IgD-negative memory B cell (primary cell): Measurements from ENCODE around the gene FBXL14. TPM values are rescaled to one million over a fixed set of nuclear protein-coding genes. Genes with fewer than 3 reads are reported as not detected.

Experiments used
- H3K27ac Mint-ChIP-seq, 3 donors: one replicate each; pipeline ENCODE4 v1.8.0; 2020 to 2022; ENCODE audit warnings: mild to moderate bottlenecking in 3 of 3, mixed read lengths in 3 of 3, moderate library complexity in 1 of 3
- H3K27me3 Mint-ChIP-seq: one replicate; pipeline ENCODE4 v1.8.0; 2021; ENCODE audit warnings: mixed read lengths
- H3K36me3 Mint-ChIP-seq: one replicate; pipeline ENCODE4 v1.8.0; 2020; ENCODE audit warnings: mild to moderate bottlenecking, mixed read lengths
- H3K4me1 Mint-ChIP-seq, 3 donors: one replicate each; pipeline ENCODE4 v1.8.0; 2020 to 2022; ENCODE audit warnings: mixed read lengths in 3 of 3, mild to moderate bottlenecking in 1 of 3
- H3K4me3 Mint-ChIP-seq, 4 donors: one replicate each; pipeline ENCODE4 v1.8.0; 2020 to 2022; ENCODE audit warnings: mild to moderate bottlenecking in 4 of 4, mixed read lengths in 4 of 4, moderate library complexity in 3 of 4
- H3K9me3 Mint-ChIP-seq, 3 donors: one replicate each; pipeline ENCODE4 v1.8.0; 2020 to 2021; ENCODE audit warnings: mixed read lengths in 3 of 3, mild to moderate bottlenecking in 1 of 3
- polyA plus RNA-seq: library from polyadenylated mRNA; unstranded; fragments of 300-500 nt; fragmentation: Illumina TruSeq; gene quantifications from one replicate; pipeline ENCODE4 v1.2.3, GENCODE V29; 2021

Gene FBXL14
- polyA plus RNA-seq, 1 donor from 2014 or later: 20.5 TPM

- H3K36me3 Mint-ChIP-seq: peaks cover 1% of the 10 kb centered on the region
- no peaks in the 10 kb centered on the region for H3K27me3 Mint-ChIP-seq
- no peak overlapping the region for H3K27ac Mint-ChIP-seq
- no peak overlapping the region for H3K4me3 Mint-ChIP-seq
- peaks cover 7 to 9% (median 9%) of the 10 kb centered on the region in 3 donors for H3K4me1 Mint-ChIP-seq
- peaks cover 0 to 4% (median 2%) of the 10 kb centered on the region in 3 donors for H3K9me3 Mint-ChIP-seq
Observed at GRCh38 chr12:1553536-1553935, 40.8 kb downstream of the FBXL14 start.

GRCh38 chr12:1552911-1553491 lies 41.4 kb downstream of the FBXL14 start:
- Mint-ChIP-seq H3K9me3 (peaks cover 0 to 4% (median 2%) of the 10 kb centered on the region in 3 donors), H3K27ac (no peak overlapping the region), H3K36me3 (peaks cover 1% of the 10 kb centered on the region), H3K4me3 (no peak overlapping the region), H3K4me1 (peaks cover 7 to 9% (median 9%) of the 10 kb centered on the region in 3 donors), H3K27me3 (no peaks in the 10 kb centered on the region)

- Mint-ChIP-seq H3K27ac (no peak overlapping the region), H3K4me1 (peaks cover 7 to 16% (median 9%) of the 10 kb centered on the region in 3 donors), H3K36me3 (peaks cover 1% of the 10 kb centered on the region), H3K4me3 (no peak overlapping the region), H3K27me3 (no peaks in the 10 kb centered on the region), H3K9me3 (peaks cover 0 to 4% (median 0%) of the 10 kb centered on the region in 3 donors)
Observed at GRCh38 chr12:1552171-1552570, 42.2 kb downstream of the FBXL14 start.

DNA sequence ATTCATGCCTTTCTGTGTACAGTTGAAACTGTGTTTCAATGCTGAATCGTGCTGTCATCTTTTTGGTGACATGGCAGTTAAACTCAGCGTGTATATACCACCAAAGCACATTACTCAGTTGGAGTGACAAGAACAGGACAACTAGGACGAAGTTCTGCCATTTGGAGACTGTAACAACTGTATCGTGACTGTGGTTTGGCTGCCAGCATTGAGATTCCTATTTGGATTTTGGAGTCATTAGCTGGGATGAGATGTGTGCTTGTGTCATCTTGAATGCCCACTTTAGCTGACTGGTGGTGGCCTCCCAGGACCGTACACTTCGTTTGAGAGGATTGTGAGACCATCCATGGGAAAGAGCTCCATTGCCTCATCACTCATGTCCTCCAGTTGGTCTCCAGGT lies 42.9 kb downstream of the FBXL14 start:
- no peaks in the 10 kb centered on the region for H3K27me3 Mint-ChIP-seq
- no peak overlapping the region for H3K4me3 Mint-ChIP-seq
- peaks cover 7 to 16% (median 9%) of the 10 kb centered on the region in 3 donors for H3K4me1 Mint-ChIP-seq
- H3K9me3 Mint-ChIP-seq: peaks cover 0 to 4% (median 0%) of the 10 kb centered on the region in 3 donors
- H3K36me3 Mint-ChIP-seq: peaks cover 1% of the 10 kb centered on the region
- no peak overlapping the region for H3K27ac Mint-ChIP-seq

- H3K9me3 Mint-ChIP-seq: peaks cover 0 to 7% (median 0%) of the 10 kb centered on the region in 3 donors
- H3K4me1 Mint-ChIP-seq: peaks cover 0 to 10% (median 0%) of the 10 kb centered on the region in 3 donors
- H3K27ac Mint-ChIP-seq: no peak overlapping the region
- no peaks in the 10 kb centered on the region for H3K36me3 Mint-ChIP-seq
- no peak overlapping the region for H3K4me3 Mint-ChIP-seq
- H3K27me3 Mint-ChIP-seq: peaks cover 5% of the 10 kb centered on the region
Observed at GRCh38 chr12:1546931-1547640, 47.3 kb downstream of the FBXL14 start.

DNA sequence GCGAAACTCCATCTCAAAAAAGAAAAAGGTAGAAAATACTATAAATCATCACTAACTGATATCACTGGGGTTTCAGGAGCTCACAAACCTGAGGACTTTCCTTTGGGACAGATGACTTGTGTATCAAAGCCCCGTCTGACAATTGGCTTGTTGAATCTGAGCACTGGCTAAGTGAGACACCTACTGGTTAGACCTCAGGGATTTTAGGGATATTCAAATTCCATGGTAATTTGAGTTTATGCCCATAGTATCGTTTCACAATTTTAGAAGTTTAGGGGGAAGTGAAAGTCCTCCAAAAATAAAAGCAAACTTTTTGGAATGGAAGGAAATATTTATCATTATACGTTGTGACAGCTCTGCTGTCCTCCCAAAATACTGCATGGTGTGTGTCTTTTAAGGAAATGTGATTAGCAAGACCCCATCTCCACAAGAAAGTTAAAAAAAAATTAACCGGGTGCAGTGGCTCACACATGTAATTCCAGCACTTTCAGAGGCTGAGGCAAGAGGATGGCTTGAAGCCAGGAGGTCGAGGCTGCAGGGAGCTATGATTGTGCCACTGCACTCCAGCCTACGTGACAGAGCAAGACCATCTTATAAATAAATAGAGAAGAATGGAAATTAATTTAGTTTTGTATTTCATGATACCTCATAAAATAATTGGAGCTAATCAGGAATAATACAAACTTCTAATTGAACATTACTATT lies 49.2 kb downstream of the FBXL14 start:
- Mint-ChIP-seq H3K27ac (no peak overlapping the region), H3K4me1 (peaks cover 0 to 10% (median 0%) of the 10 kb centered on the region in 3 donors), H3K9me3 (peaks cover 0 to 4% (median 0%) of the 10 kb centered on the region in 3 donors), H3K27me3 (peaks cover 7% of the 10 kb centered on the region), H3K36me3 (no peaks in the 10 kb centered on the region), H3K4me3 (no peak overlapping the region)

DNA sequence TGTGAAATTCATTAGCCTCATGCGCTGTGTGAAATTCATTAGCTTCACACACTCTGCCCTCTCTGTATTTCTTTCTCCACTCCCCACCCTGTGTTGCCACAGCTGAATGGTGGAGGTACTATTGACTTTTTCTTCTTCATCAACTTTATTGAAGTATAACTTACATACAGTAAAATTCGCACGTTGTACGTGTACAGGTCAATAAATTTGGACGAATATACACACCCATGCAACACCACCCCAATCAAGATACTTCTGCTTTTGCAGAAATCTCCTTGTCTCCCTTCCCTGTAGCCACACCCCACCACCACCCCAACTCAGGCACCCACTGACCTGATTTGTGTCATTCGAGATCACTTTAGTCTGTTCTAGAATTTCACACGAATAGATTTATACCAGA lies 51.8 kb downstream of the FBXL14 start:
- Mint-ChIP-seq H3K9me3 (peaks cover 0 to 4% (median 1%) of the 10 kb centered on the region in 3 donors), H3K4me3 (no peak overlapping the region), H3K27ac (no peak overlapping the region), H3K36me3 (no peaks in the 10 kb centered on the region), H3K27me3 (peaks cover 16% of the 10 kb centered on the region), H3K4me1 (peaks cover 0 to 8% (median 0%) of the 10 kb centered on the region in 3 donors)

GRCh38 chr12:1540690-1541089 lies 53.7 kb downstream of the FBXL14 start:
- peaks cover 0 to 4% (median 0%) of the 10 kb centered on the region in 3 donors for H3K4me1 Mint-ChIP-seq
- no peaks in the 10 kb centered on the region for H3K36me3 Mint-ChIP-seq
- H3K4me3 Mint-ChIP-seq: no peak overlapping the region
- H3K27ac Mint-ChIP-seq: no peak overlapping the region
- peaks cover 17% of the 10 kb centered on the region for H3K27me3 Mint-ChIP-seq
- H3K9me3 Mint-ChIP-seq: peaks cover 0 to 4% (median 1%) of the 10 kb centered on the region in 3 donors

DNA sequence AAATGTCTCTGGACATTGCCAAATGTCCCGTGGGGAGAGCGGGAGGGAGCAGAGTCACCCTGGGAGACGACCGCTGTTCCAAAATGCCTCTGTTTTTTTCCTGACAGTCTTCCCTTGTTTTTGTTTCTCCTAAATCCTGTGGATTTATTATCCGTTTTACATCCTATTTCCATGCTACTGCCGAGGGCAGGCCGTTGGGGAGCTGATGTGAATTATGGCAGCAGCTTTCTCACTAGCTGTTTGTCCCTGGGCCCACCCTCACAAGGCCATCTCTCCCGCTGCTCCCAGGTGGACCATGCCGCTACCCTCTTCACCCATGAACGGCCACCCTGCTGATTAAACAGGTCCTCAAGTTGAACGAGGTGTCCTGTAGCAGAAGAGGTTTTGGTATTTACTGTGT lies 55.2 kb downstream of the FBXL14 start:
- Mint-ChIP-seq H3K27ac (no peak overlapping the region), H3K9me3 (peaks cover 0 to 4% (median 1%) of the 10 kb centered on the region in 3 donors), H3K4me3 (no peak overlapping the region), H3K4me1 (peaks cover 0 to 2% (median 0%) of the 10 kb centered on the region in 3 donors), H3K36me3 (no peaks in the 10 kb centered on the region), H3K27me3 (peaks cover 19% of the 10 kb centered on the region)

DNA sequence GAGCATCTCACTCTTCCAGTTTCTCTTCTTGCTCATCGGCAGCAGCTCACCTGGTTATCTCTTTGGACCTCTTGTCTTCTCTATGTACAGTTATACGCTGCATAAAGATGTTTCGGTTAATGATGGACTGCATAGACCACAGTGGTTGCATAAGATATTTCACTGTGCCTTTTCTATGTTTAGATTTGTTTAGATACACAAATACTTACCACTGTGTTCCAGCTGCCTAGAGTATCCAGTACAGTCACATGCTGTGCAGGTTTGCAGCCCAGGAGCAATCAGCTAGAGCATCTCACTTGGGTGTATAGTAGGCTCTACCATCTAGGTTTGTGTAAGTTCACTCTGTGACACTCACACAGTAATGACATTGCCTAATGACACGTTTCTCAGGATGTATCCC lies 57.6 kb downstream of the FBXL14 start:
- H3K9me3 Mint-ChIP-seq: peaks cover 0 to 1% (median 0%) of the 10 kb centered on the region in 3 donors
- no peak overlapping the region for H3K4me3 Mint-ChIP-seq
- H3K36me3 Mint-ChIP-seq: no peaks in the 10 kb centered on the region
- peaks cover 20 to 23% (median 21%) of the 10 kb centered on the region in 3 donors for H3K4me1 Mint-ChIP-seq
- no peak overlapping the region for H3K27ac Mint-ChIP-seq
- H3K27me3 Mint-ChIP-seq: peaks cover 41% of the 10 kb centered on the region

DNA sequence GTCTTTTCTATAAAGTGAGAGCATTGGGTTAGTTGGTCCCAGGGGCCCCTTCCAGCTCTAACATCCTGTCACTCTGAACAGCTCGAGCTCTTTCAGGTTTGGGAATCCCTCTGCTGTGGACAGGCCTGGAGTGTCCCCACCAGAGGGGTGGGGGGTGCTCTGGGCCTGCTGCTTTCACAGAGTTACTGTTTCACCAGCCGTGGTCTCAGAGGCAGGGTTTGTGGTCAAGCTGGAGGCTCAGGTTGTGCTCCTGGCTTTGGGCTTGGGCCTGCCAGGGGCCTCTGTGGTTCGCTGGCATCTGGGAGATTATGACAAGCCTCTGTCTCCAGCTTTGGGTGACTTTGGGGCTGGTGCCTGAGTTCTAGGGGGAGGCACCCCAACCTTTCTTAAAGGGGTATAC lies 59.6 kb downstream of the FBXL14 start:
- H3K27me3 Mint-ChIP-seq: peaks cover 46% of the 10 kb centered on the region
- no peak overlapping the region for H3K4me3 Mint-ChIP-seq
- H3K4me1 Mint-ChIP-seq: peaks cover 20 to 23% (median 21%) of the 10 kb centered on the region in 3 donors
- H3K9me3 Mint-ChIP-seq: peaks cover 0 to 1% (median 0%) of the 10 kb centered on the region in 3 donors
- no peaks in the 10 kb centered on the region for H3K36me3 Mint-ChIP-seq
- H3K27ac Mint-ChIP-seq: no peak overlapping the region

GRCh38 chr12:1533602-1534304 lies 60.6 kb downstream of the FBXL14 start:
- H3K27me3 Mint-ChIP-seq: peaks cover 50% of the 10 kb centered on the region
- peak overlapping the region; percentile 82 to 95 (median 93) for H3K4me3 Mint-ChIP-seq
- H3K36me3 Mint-ChIP-seq: no peaks in the 10 kb centered on the region
- H3K27ac Mint-ChIP-seq: peak overlapping the region in 1 of 3 donors; percentile 60
- peaks cover 20 to 24% (median 23%) of the 10 kb centered on the region in 3 donors for H3K4me1 Mint-ChIP-seq
- peaks cover 0 to 1% (median 0%) of the 10 kb centered on the region in 3 donors for H3K9me3 Mint-ChIP-seq

DNA sequence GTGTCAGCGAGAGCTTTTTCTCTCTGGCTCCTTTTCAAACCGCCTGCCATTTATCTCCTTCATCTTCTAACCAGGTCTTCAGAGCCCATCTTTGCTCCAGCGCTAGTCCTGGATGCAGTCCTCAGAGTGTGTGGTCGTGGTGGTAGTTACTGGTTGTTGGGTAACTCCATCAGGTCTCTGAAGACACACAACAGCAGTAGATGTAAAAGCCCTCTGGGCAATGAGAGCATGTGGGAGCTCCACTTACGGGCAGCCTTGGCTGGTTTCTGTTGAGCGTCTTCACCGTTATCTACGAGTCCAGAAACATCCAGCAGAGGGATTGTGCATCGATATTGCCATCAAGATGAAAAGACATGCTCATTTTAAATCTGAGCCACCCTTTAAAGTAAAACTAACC lies 61.2 kb downstream of the FBXL14 start:
- peaks cover 20 to 24% (median 23%) of the 10 kb centered on the region in 3 donors for H3K4me1 Mint-ChIP-seq
- no peaks in the 10 kb centered on the region for H3K36me3 Mint-ChIP-seq
- H3K27me3 Mint-ChIP-seq: peaks cover 51% of the 10 kb centered on the region
- H3K9me3 Mint-ChIP-seq: peaks cover 0 to 1% (median 0%) of the 10 kb centered on the region in 3 donors
- H3K27ac Mint-ChIP-seq: peak overlapping the region in 2 of 3 donors; percentile 17 to 56
- peak overlapping the region; percentile 82 to 95 (median 93) for H3K4me3 Mint-ChIP-seq

GRCh38 chr12:1532375-1533165 lies 61.8 kb downstream of the FBXL14 start:
- H3K36me3 Mint-ChIP-seq: no peaks in the 10 kb centered on the region
- no peaks in the 10 kb centered on the region for H3K9me3 Mint-ChIP-seq
- H3K27me3 Mint-ChIP-seq: peaks cover 52% of the 10 kb centered on the region
- H3K4me1 Mint-ChIP-seq: peaks cover 20 to 24% (median 23%) of the 10 kb centered on the region in 3 donors
- H3K4me3 Mint-ChIP-seq: peak overlapping the region; percentile 82 to 95 (median 93)
- H3K27ac Mint-ChIP-seq: peak overlapping the region in 2 of 3 donors; percentile 17 to 56
